Caki2 (cell line): ENCODE data around the gene NMUR1. TPM values are rescaled to one million over a fixed set of nuclear protein-coding genes. Genes with fewer than 3 reads are reported as not detected.
"Not testable (repeated sequence)": the region's sequence is repeated elsewhere in the genome, so short reads cannot be mapped to it uniquely, and the experiment has no call there.

Experiments used
- DNase-seq: peaks from one replicate; pipeline ENCODE4 v3.0.0-alpha.2; 2015; ENCODE audit warnings: low read depth
- in situ Hi-C: cut with HindIII; loops from 2 replicates; pipeline ENCODE4 v1.10.0; 2016; ENCODE audit warnings: low sequenced_read_pairs, low pct_unique_long_range_greater_than_20kb, mixed read lengths
- total RNA-seq: library from RNA; depleted of rRNA; stranded (reverse); fragments of >200 nt; shearing (Covaris generic); gene quantifications from 2 replicates; pipeline ENCODE4 v1.2.3, GENCODE V29; 2014; ENCODE audit warnings: low replicate concordance; rRNA removed

Gene NMUR1
- total RNA-seq, result not detected in 2 replicates

- DNase-seq, result no peak
- in situ Hi-C loops, result no loop called here
These were observed at the start of gene NMUR1 for GRCh38 chr2:231530099-231531011. Gene NMUR1, minus strand, starts transcription at chr2:231530445. Its CDS starts 84 bp downstream, at chr2:231530361.

- in situ Hi-C loops, result no loop called here
- DNase-seq, result no peak
These were observed 49.3 kb upstream of the NMUR1 start for GRCh38 chr2:231579560-231579959.

GRCh38 chr2:231578655-231579054, 48.4 kb upstream of the NMUR1 start:
- in situ Hi-C loops, DNase-seq: not testable (repeated sequence)

GRCh38 chr2:231576465-231576864, 46.2 kb upstream of the NMUR1 start:
- DNase-seq, result no peak
- in situ Hi-C loops, result no loop called here

GRCh38 chr2:231575612-231576256, 45.5 kb upstream of the NMUR1 start:
- in situ Hi-C loops, result no loop called here
- no peak for DNase-seq

- DNase-seq, result no peak
- in situ Hi-C loops, result no loop called here
These were observed 43.6 kb upstream of the NMUR1 start for GRCh38 chr2:231573698-231574421.

- in situ Hi-C loops, result no loop called here
- DNase-seq, result no peak
These were observed 42.9 kb upstream of the NMUR1 start for GRCh38 chr2:231573096-231573495.

GRCh38 chr2:231571661-231572191, 41.5 kb upstream of the NMUR1 start:
- DNase-seq, result no peak
- in situ Hi-C loops, result no loop called here

GRCh38 chr2:231570915-231571314, 40.7 kb upstream of the NMUR1 start:
- DNase-seq, in situ Hi-C loops: not testable (repeated sequence)

- in situ Hi-C loops, result no loop called here
- DNase-seq, result no peak
These were observed 38.7 kb upstream of the NMUR1 start for GRCh38 chr2:231568785-231569435.

- no peak for DNase-seq
- in situ Hi-C loops, result no loop called here
These were observed 38.0 kb upstream of the NMUR1 start for GRCh38 chr2:231568098-231568784.

- DNase-seq, result no peak
- in situ Hi-C loops, result no loop called here
These were observed 36.9 kb upstream of the NMUR1 start for GRCh38 chr2:231567159-231567558.

- no peak for DNase-seq
- in situ Hi-C loops, result no loop called here
These were observed 35.8 kb upstream of the NMUR1 start for GRCh38 chr2:231565887-231566594.

GRCh38 chr2:231563378-231563961, 33.2 kb upstream of the NMUR1 start:
- DNase-seq, result peak; percentile 21
- in situ Hi-C loops, result no loop called here

- in situ Hi-C loops, result no loop called here
- peak; percentile 47 for DNase-seq
These were observed 27.4 kb upstream of the NMUR1 start for GRCh38 chr2:231557571-231558217.

GRCh38 chr2:231556981-231557380, 26.7 kb upstream of the NMUR1 start:
- in situ Hi-C loops, result no loop called here
- no peak for DNase-seq
